IPS DF 6.9 (cell line): ENCODE measurements around the gene ARPC2.
"Not testable (repeated sequence)": the region's sequence is repeated elsewhere in the genome, so short reads cannot be mapped to it uniquely, and the experiment has no call there.

Source experiments
- DNase-seq: peaks from one replicate; pipeline ENCODE4 v3.0.0-alpha.2; 2013; ENCODE audit warnings: low read depth, low spot score
- H3K27ac ChIP-seq: one replicate; pipeline ENCODE4 v1.5.1; 2013; ENCODE audit warnings: low read length, control low read depth
- H3K27me3 ChIP-seq: 2 replicates; pipeline ENCODE4 v1.6.1; 2013; ENCODE audit warnings: mild to moderate bottlenecking, low read length; ENCODE audit not compliant: control insufficient read depth, insufficient read depth
- H3K36me3 ChIP-seq: 2 replicates; pipeline ENCODE4 v1.6.1; 2013; ENCODE audit warnings: low read length; ENCODE audit not compliant: control insufficient read depth, insufficient read depth
- H3K4me1 ChIP-seq: 2 replicates; pipeline ENCODE4 v1.6.1; 2013; ENCODE audit warnings: low read length; ENCODE audit not compliant: control insufficient read depth, insufficient read depth
- H3K4me3 ChIP-seq: 2 replicates; pipeline ENCODE4 v1.5.1; 2013; ENCODE audit warnings: mild to moderate bottlenecking, low read length
- H3K9me3 ChIP-seq: 2 replicates; pipeline ENCODE4 v1.6.1; 2013; ENCODE audit warnings: low read length, inconsistent platforms; ENCODE audit not compliant: control insufficient read depth, insufficient read depth
- WGBS: extraction: QIAGEN DNeasy Blood & Tissue Kit; methylation state at CpG from one replicate; pipeline ENCODE4 v1.1.7; 2013; ENCODE audit warnings: mixed read lengths, missing lambda C conversion rate; ENCODE audit not compliant: insufficient read length, insufficient coverage; 5-methylcytosine and 5-hydroxymethylcytosine counted together

ARPC2 gene

GRCh38 chr2:218216674-218217359, at the start of gene ARPC2:
ARPC2 (plus strand) TSS chr2:218217189; CDS start chr2:218217471, 282 bp downstream.
- H3K9me3 ChIP-seq: no peaks in the 10 kb centered on the region
- peak; percentile 54 for DNase-seq
- H3K4me3 ChIP-seq: peak within 1 kb of the TSS; percentile 66
- H3K36me3 ChIP-seq: no peaks in the 10 kb centered on the region
- WGBS: no CpG with 5 or more reads among the region's 60 CpGs
- no peaks in the 10 kb centered on the region for H3K27me3 ChIP-seq
- H3K27ac ChIP-seq: no peak within 1 kb of the TSS
- H3K4me1 ChIP-seq: 0 out of 2 replicates have a peak, but pooled peaks cover 2% of the 10 kb centered on the region

GRCh38 chr2:218168016-218168415, 49.0 kb upstream of the ARPC2 start:
- Histone ChIP-seq H3K4me1 (peaks cover 2% of the 10 kb centered on the region; the same call in 1 of the 2 replicates), H3K27me3 (no peaks in the 10 kb centered on the region), H3K27ac (no peak overlapping the region), H3K4me3 (no peak overlapping the region), H3K36me3 (no peaks in the 10 kb centered on the region), H3K9me3 (no peaks in the 10 kb centered on the region)
- WGBS: no CpG with 5 or more reads among the region's 1 CpG
- DNase-seq: no peak

- no peak overlapping the region for H3K4me3 ChIP-seq
- DNase-seq: peak; percentile 55
- no peak overlapping the region for H3K27ac ChIP-seq
- no peaks in the 10 kb centered on the region for H3K27me3 ChIP-seq
- no peaks in the 10 kb centered on the region for H3K9me3 ChIP-seq
- peaks cover 2% of the 10 kb centered on the region; the same call in 1 of the 2 replicates for H3K4me1 ChIP-seq
- WGBS: no CpG with 5 or more reads among the region's 9 CpGs
- H3K36me3 ChIP-seq: no peaks in the 10 kb centered on the region
These were observed 48.1 kb upstream of the ARPC2 start for GRCh38 chr2:218168635-218169462.

- no peaks in the 10 kb centered on the region for H3K27me3 ChIP-seq
- no peak overlapping the region for H3K27ac ChIP-seq
- no peak for DNase-seq
- no peak overlapping the region for H3K4me3 ChIP-seq
- WGBS: 100% methylated on average over 1 of the region's 5 CpGs
- H3K9me3 ChIP-seq: no peaks in the 10 kb centered on the region
- H3K4me1 ChIP-seq: peaks cover 2% of the 10 kb centered on the region; the same call in 1 of the 2 replicates
- H3K36me3 ChIP-seq: no peaks in the 10 kb centered on the region
These were observed 47.0 kb upstream of the ARPC2 start for GRCh38 chr2:218169757-218170546.

GRCh38 chr2:218171744-218172143, 45.2 kb upstream of the ARPC2 start:
- not testable (repeated sequence) for H3K4me1 ChIP-seq, DNase-seq, H3K9me3 ChIP-seq, H3K4me3 ChIP-seq, H3K27ac ChIP-seq, H3K36me3 ChIP-seq, H3K27me3 ChIP-seq
- no CpG with 5 or more reads among the region's 3 CpGs for WGBS

GRCh38 chr2:218172845-218173244, 44.1 kb upstream of the ARPC2 start:
- DNase-seq: no peak
- H3K4me3 ChIP-seq: no peak overlapping the region

GRCh38 chr2:218179782-218180181, 37.2 kb upstream of the ARPC2 start:
- Histone ChIP-seq H3K27me3 (no peaks in the 10 kb centered on the region), H3K4me3 (no peak overlapping the region), H3K27ac (no peak overlapping the region), H3K4me1 (no peaks in the 10 kb centered on the region), H3K36me3 (no peaks in the 10 kb centered on the region), H3K9me3 (no peaks in the 10 kb centered on the region)
- no CpG with 5 or more reads among the region's 4 CpGs for WGBS
- DNase-seq: no peak

More at GRCh38 chr2:218172845-218173244, 44.1 kb upstream of the ARPC2 start:
- no peaks in the 10 kb centered on the region for H3K27me3 ChIP-seq
- H3K9me3 ChIP-seq: no peaks in the 10 kb centered on the region
- peaks cover 2% of the 10 kb centered on the region; the same call in 1 of the 2 replicates for H3K4me1 ChIP-seq
- no CpG with 5 or more reads among the region's 2 CpGs for WGBS
- H3K27ac ChIP-seq: no peak overlapping the region
- H3K36me3 ChIP-seq: no peaks in the 10 kb centered on the region

GRCh38 chr2:218180467-218181114, 36.4 kb upstream of the ARPC2 start:
- H3K27ac ChIP-seq: no peak overlapping the region
- no peaks in the 10 kb centered on the region for H3K9me3 ChIP-seq
- no peak for DNase-seq
- H3K36me3 ChIP-seq: no peaks in the 10 kb centered on the region
- no peaks in the 10 kb centered on the region for H3K27me3 ChIP-seq
- H3K4me1 ChIP-seq: no peaks in the 10 kb centered on the region
- WGBS: no CpG with 5 or more reads among the region's 9 CpGs
- no peak overlapping the region for H3K4me3 ChIP-seq

- H3K9me3 ChIP-seq: no peaks in the 10 kb centered on the region
- no peaks in the 10 kb centered on the region for H3K4me1 ChIP-seq
- H3K36me3 ChIP-seq: no peaks in the 10 kb centered on the region
- no peak overlapping the region for H3K4me3 ChIP-seq
- DNase-seq: no peak
- no CpG with 5 or more reads among the region's 1 CpG for whole genome bisulfite sequencing
- H3K27ac ChIP-seq: no peak overlapping the region
- H3K27me3 ChIP-seq: no peaks in the 10 kb centered on the region
These were observed 32.7 kb upstream of the ARPC2 start for GRCh38 chr2:218184331-218184730.

- no peaks in the 10 kb centered on the region for H3K27me3 ChIP-seq
- H3K4me3 ChIP-seq: no peak overlapping the region
- H3K9me3 ChIP-seq: no peaks in the 10 kb centered on the region
- H3K27ac ChIP-seq: no peak overlapping the region
- H3K4me1 ChIP-seq: no peaks in the 10 kb centered on the region
- no peaks in the 10 kb centered on the region for H3K36me3 ChIP-seq
- WGBS: no CpG with 5 or more reads among the region's 8 CpGs
- peak; percentile 39 for DNase-seq
These were observed 30.6 kb upstream of the ARPC2 start for GRCh38 chr2:218186355-218186766.
